Measurements from ENCODE around the gene LCOR.

- TF ChIP-seq EZH2 (IDR thresholded peaks at IDR 0.05; ENCODE audit: insufficient read depth, poor library complexity, severe bottlenecking), result no peak
- no peak for TF ChIP-seq EZH2phosphoT487 (IDR thresholded peaks at IDR 0.05; ENCODE audit: insufficient read depth, low read depth)
These were observed 202.2 kb downstream of the LCOR start for GRCh38 chr10:97034301-97034700.

All from GM23248 (cell line).